ENCODE data around the gene GASK1A. TPM values are rescaled to one million over a fixed set of nuclear protein-coding genes. Genes with fewer than 3 reads are reported as not detected.

The GASK1A gene
- total and polyA plus RNA-seq, 2 experiments from 2014 or later = 2.6 to 11.1 TPM

GRCh38 chr3:43055806-43056770 lies 77.0 kb downstream of the GASK1A start:
- Mint-ChIP-seq H3K27ac (no peak overlapping the region), H3K36me3 (ENCODE audit: low read depth) (peaks cover 4% of the 10 kb centered on the region), H3K27me3 (ENCODE audit: insufficient read depth, low read depth, poor library complexity) (peaks cover 2% of the 10 kb centered on the region), H3K4me1 (no peaks in the 10 kb centered on the region; the same call in 2 of the 3 replicates), H3K4me3 (no peak overlapping the region), H3K9me3 (peaks cover 12% of the 10 kb centered on the region)
- Histone ChIP-seq H3K79me2 (replicated peaks; ENCODE audit: insufficient read depth) (no peaks in the 10 kb centered on the region), H3K36me3 (ENCODE audit: insufficient read depth) (0 out of 2 replicates have a peak, but pooled peaks cover 6% of the 10 kb centered on the region), H2AFZ (no peak overlapping the region), H4K20me1 (replicated peaks; ENCODE audit: insufficient read depth) (no peaks in the 10 kb centered on the region), H3F3A (replicated peaks; ENCODE audit: low read depth) (no peaks in the 10 kb centered on the region), H3K27ac (ENCODE audit: low read depth) (no peak overlapping the region), H3K9me2 (ENCODE audit: insufficient read depth) (no peaks in the 10 kb centered on the region), H3K4me2 (no peak overlapping the region), H3K27me3 (ENCODE audit: insufficient read depth) (no peaks in the 10 kb centered on the region), H3K4me1 (ENCODE audit: insufficient read depth) (no peaks in the 10 kb centered on the region), H3K4me3 (no peak overlapping the region)
- ATAC-seq (no peak), DNase-seq (ENCODE audit: low spot score) (no peak)
- TF ChIP-seq ZNF114 (CRISPR knock-in tag; IDR thresholded peaks at IDR 0.05) (no peak), CREB1 (CRISPR knock-in tag; IDR thresholded peaks at IDR 0.05; ENCODE audit: low read depth) (no peak), NANOG (IDR thresholded peaks at IDR 0.05; ENCODE audit: borderline replicate concordance) (no peak), POLR2AphosphoS5 (IDR thresholded peaks at IDR 0.05; ENCODE audit: low read depth) (no peak), REST (IDR thresholded peaks at IDR 0.05; ENCODE audit: unreplicated experiment) (no peak), JUNB (IDR thresholded peaks at IDR 0.05; ENCODE audit: unreplicated experiment) (no peak), STAT1 (IDR thresholded peaks at IDR 0.05; ENCODE audit: unreplicated experiment) (no peak), EZH2phosphoT487 (IDR thresholded peaks at IDR 0.05; ENCODE audit: unreplicated experiment) (no peak), CTCF (conservative IDR thresholded peaks at IDR 0.05; ENCODE audit: low read depth in 2 of 2) (no peak), ZNF462 (CRISPR knock-in tag; IDR thresholded peaks at IDR 0.05) (no peak), ETS1 (IDR thresholded peaks at IDR 0.05) (no peak)

All from GM23338 (cell line).